Fibroblast of lung (primary cell): ENCODE results near the gene CNR2. TPM values are rescaled to one million over a fixed set of nuclear protein-coding genes. Genes with fewer than 3 reads are reported as not detected.

ENCODE experiments used
- DNase-seq, 2 donors: peaks; one replicate each; pipeline versions ENCODE4 v3.0.0 to v3.0.0-alpha.2; 2010; ENCODE audit warnings: low read depth in 2 of 2
- H2AFZ ChIP-seq: 2 replicates; pipeline ENCODE4 v1.5.1; 2012; ENCODE audit warnings: low read length, control low read depth, inconsistent platforms
- H3K27ac ChIP-seq: 2 replicates; pipeline ENCODE4 v1.5.1; 2011; ENCODE audit warnings: low read length, control low read depth; ENCODE audit not compliant: insufficient read depth
- H3K27me3 ChIP-seq: 2 replicates; pipeline ENCODE4 v1.5.1; 2011; ENCODE audit warnings: mild to moderate bottlenecking, low read length; ENCODE audit not compliant: control insufficient read depth, insufficient read depth
- H3K36me3 ChIP-seq: 2 replicates; pipeline ENCODE4 v1.5.1; 2011; ENCODE audit warnings: low read length; ENCODE audit not compliant: control insufficient read depth, insufficient read depth
- H3K4me1 ChIP-seq: 2 replicates; pipeline ENCODE4 v1.5.1; 2011; ENCODE audit warnings: low read length; ENCODE audit not compliant: control insufficient read depth, insufficient read depth; ENCODE audit errors: extremely low read depth
- H3K4me2 ChIP-seq: 2 replicates; pipeline ENCODE4 v1.5.1; 2011; ENCODE audit warnings: low read length, control low read depth; ENCODE audit not compliant: insufficient read depth; ENCODE audit errors: extremely low read depth
- H3K4me3 ChIP-seq, 4 experiments: fragments of 200-600 bp in 1 of 4; sonication (generic) in 1 of 4; replicated peaks in 1 of 4; 2 replicates each; pipeline ENCODE4 v1.5.1; 2011 to 2016; ENCODE audit warnings: low read length in 4 of 4, low read depth in 3 of 4, mild to moderate bottlenecking in 3 of 4, control low read depth in 2 of 4, inconsistent platforms in 1 of 4, mixed read lengths in 1 of 4; ENCODE audit not compliant: insufficient read depth in 1 of 4; ENCODE audit errors: control extremely low read depth in 1 of 4
- H3K79me2 ChIP-seq: 2 replicates; pipeline ENCODE4 v1.5.1; 2012; ENCODE audit warnings: mild to moderate bottlenecking, low read length, inconsistent platforms; ENCODE audit not compliant: control insufficient read depth, insufficient read depth
- H3K9ac ChIP-seq: 2 replicates; pipeline ENCODE4 v1.5.1; 2011; ENCODE audit warnings: mild to moderate bottlenecking, low read length, control low read depth; ENCODE audit not compliant: insufficient read depth
- H3K9me3 ChIP-seq: 2 replicates; pipeline ENCODE4 v1.5.1; 2012; ENCODE audit warnings: low read depth, low read length; ENCODE audit not compliant: control insufficient read depth, insufficient read depth
- H4K20me1 ChIP-seq: 2 replicates; pipeline ENCODE4 v1.5.1; 2011; ENCODE audit warnings: low read length; ENCODE audit not compliant: control insufficient read depth, insufficient read depth; ENCODE audit errors: extremely low read depth
- EZH2 ChIP-seq: IDR thresholded peaks from 2 replicates; pipeline ENCODE4 v1.5.1; 2012; ENCODE audit warnings: low read length, control low read depth, mild to moderate bottlenecking; ENCODE audit errors: missing control alignments
- polyA plus RNA-seq, 2 donors: library from polyadenylated mRNA; depleted of rRNA in 1 of 2; stranded (reverse) in 1 of 2; unstranded in 1 of 2; fragments of >200 nt; gene quantifications; 2 replicates each; pipeline ENCODE4 v1.2.1, GENCODE V29; 2011 to 2012; ENCODE audit warnings: missing spikeins in 1 of 2
- total RNA-seq: library from RNA; depleted of rRNA; stranded (reverse); fragments of >200 nt; gene quantifications from 2 replicates; pipeline ENCODE4 v1.2.1, GENCODE V29; 2014
- TF ChIP-seq, protein P1 (sequence below), 2 donors: IDR thresholded peaks in 1 of 2; conservative IDR thresholded peaks in 1 of 2; 1 replicate in 1 of 2; 2 replicates in 1 of 2; pipeline ENCODE4 v1.5.1; 2011 to 2012; ENCODE audit warnings: low read length in 2 of 2, control low read depth in 1 of 2, inconsistent platforms in 1 of 2, low read depth in 1 of 2, mild to moderate bottlenecking in 1 of 2

Gene CNR2
- total and polyA plus RNA-seq, 2 donors (not counting 1 experiment from before 2014, with no cell fraction given): not detected

DNA sequence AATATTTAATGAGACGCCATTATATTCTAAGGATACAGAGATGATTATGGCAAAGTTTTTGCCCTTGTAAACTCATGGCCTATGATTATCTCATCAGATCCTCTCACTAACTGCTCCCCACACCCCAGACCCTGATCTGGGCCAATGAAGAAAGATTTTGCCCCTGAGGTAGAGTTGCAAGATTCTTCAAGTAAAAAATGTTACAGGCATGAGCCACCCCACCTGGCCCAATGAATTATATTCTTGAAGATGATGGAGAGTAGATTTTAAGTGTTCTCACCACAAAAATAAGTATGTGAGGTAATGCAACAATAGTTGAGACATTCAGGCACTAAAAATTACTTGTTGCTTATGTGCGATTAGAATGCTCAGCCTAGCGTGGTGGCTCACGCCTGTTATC, 1.8 kb upstream of the CNR2 start:
- H3K27me3 ChIP-seq: no peaks in the 10 kb centered on the region
- H3K4me2 ChIP-seq: no peak overlapping the region
- no peaks in the 10 kb centered on the region for H3K9me3 ChIP-seq
- no peaks in the 10 kb centered on the region for H3K79me2 ChIP-seq
- no peak for DNase-seq
- no peak overlapping the region for H3K27ac ChIP-seq
- H3K4me1 ChIP-seq: no peaks in the 10 kb centered on the region
- TF ChIP-seq, protein P1, sequence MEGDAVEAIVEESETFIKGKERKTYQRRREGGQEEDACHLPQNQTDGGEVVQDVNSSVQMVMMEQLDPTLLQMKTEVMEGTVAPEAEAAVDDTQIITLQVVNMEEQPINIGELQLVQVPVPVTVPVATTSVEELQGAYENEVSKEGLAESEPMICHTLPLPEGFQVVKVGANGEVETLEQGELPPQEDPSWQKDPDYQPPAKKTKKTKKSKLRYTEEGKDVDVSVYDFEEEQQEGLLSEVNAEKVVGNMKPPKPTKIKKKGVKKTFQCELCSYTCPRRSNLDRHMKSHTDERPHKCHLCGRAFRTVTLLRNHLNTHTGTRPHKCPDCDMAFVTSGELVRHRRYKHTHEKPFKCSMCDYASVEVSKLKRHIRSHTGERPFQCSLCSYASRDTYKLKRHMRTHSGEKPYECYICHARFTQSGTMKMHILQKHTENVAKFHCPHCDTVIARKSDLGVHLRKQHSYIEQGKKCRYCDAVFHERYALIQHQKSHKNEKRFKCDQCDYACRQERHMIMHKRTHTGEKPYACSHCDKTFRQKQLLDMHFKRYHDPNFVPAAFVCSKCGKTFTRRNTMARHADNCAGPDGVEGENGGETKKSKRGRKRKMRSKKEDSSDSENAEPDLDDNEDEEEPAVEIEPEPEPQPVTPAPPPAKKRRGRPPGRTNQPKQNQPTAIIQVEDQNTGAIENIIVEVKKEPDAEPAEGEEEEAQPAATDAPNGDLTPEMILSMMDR (conservative IDR thresholded peaks at IDR 0.05 in 1 of 2, IDR thresholded peaks at IDR 0.05 in 1 of 2; ENCODE audit: low read depth in 1 of 2, low read length in 2 of 2): no peak
- no peak for TF ChIP-seq EZH2
- H3K36me3 ChIP-seq: no peaks in the 10 kb centered on the region
- H2AFZ ChIP-seq: no peak overlapping the region
- no peaks in the 10 kb centered on the region for H4K20me1 ChIP-seq
- no peak overlapping the region for H3K4me3 ChIP-seq
- no peak overlapping the region for H3K9ac ChIP-seq

DNA sequence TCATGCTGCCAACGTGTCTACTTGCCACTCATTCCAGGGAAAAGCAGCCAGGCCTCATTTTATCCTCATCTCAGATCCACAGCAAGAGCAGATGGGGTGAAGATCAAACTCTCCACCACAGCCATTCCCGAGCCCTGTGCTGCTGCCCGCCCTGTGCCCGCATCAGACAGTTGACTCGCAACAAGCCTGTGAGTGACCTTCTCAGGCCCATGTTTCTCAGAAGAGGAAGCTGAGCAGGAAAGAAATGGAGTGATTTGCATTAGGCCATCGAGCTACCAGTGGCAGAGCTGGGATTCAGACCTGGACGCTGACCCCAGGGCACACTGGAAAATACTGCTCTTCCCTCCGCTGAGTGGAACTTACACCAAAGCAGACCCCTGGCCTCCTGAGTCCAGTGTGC, 1.2 kb downstream of the CNR2 start:
- Histone ChIP-seq H3K36me3 (no peaks in the 10 kb centered on the region), H4K20me1 (no peaks in the 10 kb centered on the region), H3K4me3 (no peak overlapping the region), H3K9me3 (no peaks in the 10 kb centered on the region), H2AFZ (no peak overlapping the region), H3K9ac (no peak overlapping the region), H3K4me1 (no peaks in the 10 kb centered on the region), H3K27me3 (peaks cover 5% of the 10 kb centered on the region), H3K4me2 (no peak overlapping the region), H3K27ac (no peak overlapping the region), H3K79me2 (no peaks in the 10 kb centered on the region)
- no peak for TF ChIP-seq EZH2
- TF ChIP-seq, protein P1 (conservative IDR thresholded peaks at IDR 0.05 in 1 of 2, IDR thresholded peaks at IDR 0.05 in 1 of 2; ENCODE audit: low read depth in 1 of 2, low read length in 2 of 2): no peak
- DNase-seq: no peak

DNA sequence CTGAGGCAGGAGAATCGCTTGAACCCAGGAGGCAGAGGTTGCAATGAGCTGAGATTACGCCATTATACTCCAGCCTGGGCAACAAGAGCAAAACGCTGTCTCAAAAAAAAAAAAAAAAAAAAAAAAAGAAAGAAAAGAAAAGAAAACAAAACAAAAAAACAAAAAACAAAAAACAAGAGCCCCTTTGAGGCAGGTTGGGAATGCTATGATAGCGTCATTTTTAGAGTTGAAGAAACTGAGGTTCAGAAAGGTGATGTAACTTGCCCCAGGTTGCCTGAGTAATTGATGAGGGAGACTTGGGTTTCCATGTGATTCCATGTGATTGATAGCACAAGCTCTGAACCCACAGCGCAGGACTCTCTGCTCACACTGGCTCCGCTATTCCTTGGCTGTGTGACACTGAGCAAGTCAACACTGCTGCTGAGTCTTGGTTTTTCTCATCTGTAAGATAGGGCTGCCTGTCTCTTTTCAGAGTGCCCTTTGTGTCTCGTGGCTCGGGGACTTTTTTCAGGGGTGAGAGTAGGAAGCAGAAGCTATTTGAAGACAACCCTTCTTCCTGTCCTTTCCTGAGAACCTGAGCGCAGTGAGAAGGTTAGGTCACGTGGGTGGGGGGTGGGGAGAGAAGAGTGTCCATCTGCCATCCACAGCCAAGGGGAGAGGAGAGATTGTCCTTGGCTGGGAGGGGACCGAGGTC, 2.5 kb downstream of the CNR2 start:
- H4K20me1 ChIP-seq: no peaks in the 10 kb centered on the region
- no peak for DNase-seq
- TF ChIP-seq EZH2: no peak
- TF ChIP-seq, protein P1 (conservative IDR thresholded peaks at IDR 0.05 in 1 of 2, IDR thresholded peaks at IDR 0.05 in 1 of 2; ENCODE audit: low read depth in 1 of 2, low read length in 2 of 2): no peak
- no peak overlapping the region for H2AFZ ChIP-seq
- H3K27me3 ChIP-seq: peaks cover 6% of the 10 kb centered on the region
- no peak overlapping the region for H3K9ac ChIP-seq
- H3K4me3 ChIP-seq: no peak overlapping the region
- no peak overlapping the region for H3K27ac ChIP-seq
- H3K4me1 ChIP-seq: no peaks in the 10 kb centered on the region
- H3K4me2 ChIP-seq: no peak overlapping the region
- no peaks in the 10 kb centered on the region for H3K36me3 ChIP-seq
- H3K79me2 ChIP-seq: no peaks in the 10 kb centered on the region
- H3K9me3 ChIP-seq: no peaks in the 10 kb centered on the region
